Right lobe of liver (tissue), 6 donors: Measurements from ENCODE around the gene ELMOD1. TPM values are rescaled to one million over a fixed set of nuclear protein-coding genes. Genes with fewer than 3 reads are reported as not detected.
A peak's percentile ranks its signal among the peaks of the same experiment; 100 is the strongest.

Source experiments
- ATAC-seq, 4 donors: fragments of 200-7000 bp; cut with Tn5 transposase; one replicate each; pipeline ENCODE4 v1.9.1; 2020; ENCODE audit warnings: mild to moderate bottlenecking in 4 of 4, moderate library complexity in 4 of 4
- DNase-seq, 3 donors: peaks; one replicate each; pipeline ENCODE4 v3.0.0-alpha.2; 2020
- H3K27ac ChIP-seq, 3 donors: fragments of 200-600 bp; one replicate each; pipeline ENCODE4 v1.8.0; 2022
- H3K27me3 ChIP-seq, 2 donors: fragments of 200-600 bp; one replicate each; pipeline ENCODE4 v1.8.0; 2022
- H3K36me3 ChIP-seq, 4 donors: fragments of 200-600 bp; sonication (generic) in 1 of 4; one replicate each; pipeline versions ENCODE4 v1.5.1 to v1.8.0; 2017 to 2022; ENCODE audit warnings: control low read depth in 1 of 4
- H3K4me1 ChIP-seq, 4 donors: fragments of 200-600 bp; sonication (generic) in 1 of 4; one replicate each; pipeline versions ENCODE4 v1.5.1 to v1.8.0; 2017 to 2022; ENCODE audit warnings: control low read depth in 1 of 4
- H3K4me3 ChIP-seq, 3 donors: fragments of 200-600 bp; one replicate each; pipeline ENCODE4 v1.8.0; 2022
- H3K9me3 ChIP-seq, 4 donors: fragments of 200-600 bp; sonication (generic) in 1 of 4; one replicate each; pipeline versions ENCODE4 v1.5.1 to v1.8.0; 2017 to 2022; ENCODE audit warnings: control low read depth in 1 of 4
- CTCF ChIP-seq, 4 donors: fragments of 200-600 bp in 3 of 4; fragments of 450-650 bp in 1 of 4; IDR thresholded peaks; one replicate each; pipeline versions ENCODE4 v1.5.1 to v1.8.0; 2016 to 2022; ENCODE audit warnings: antibody characterized with exemption in 4 of 4, mild to moderate bottlenecking in 2 of 4
- POLR2A ChIP-seq: fragments of 450-650 bp; IDR thresholded peaks from one replicate; pipeline ENCODE4 v1.6.1; 2017; ENCODE audit warnings: antibody characterized with exemption, mild to moderate bottlenecking
- WGBS: methylation state at CpG from one replicate; pipeline ENCODE4 v1.1.6; 2018; ENCODE audit warnings: low coverage, low lambda C conversion rate; ENCODE audit not compliant: insufficient coverage; ENCODE audit errors: missing lambda C conversion rate; 5-methylcytosine and 5-hydroxymethylcytosine counted together
- intact Hi-C, 2 donors: fragments of 100-400 bp; cut with DNase I; formaldehyde crosslinking; loops; one replicate each; pipeline versions ENCODE4 v1.11.2 to v1.14.1; 2022
- total RNA-seq, 6 experiments: library from RNA; depleted of rRNA in 2 of 6; stranded (reverse); fragments of >200 nt in 2 of 6; fragmentation: NEBNext Ultra II Directional in 3 of 6; extraction: Animal tissue kit (Norgen Biotek cat#: 25700) in 3 of 6; gene quantifications; one replicate each; pipeline versions ENCODE4 v1.1.0 to v1.2.4, GENCODE V29; 2016 to 2023
- donor health status: DM: no; HTN: yes; CAD: no.
- donor health status: DM: no; HTN: no; CAD: no.
- donor health status: DM: no; HTN: no; CAD: no.
- donor health status: DM: no; HTN: yes; CAD: no.
- donor health status: DM: no; HTN: yes; CAD: no.

Gene ELMOD1
- total RNA-seq, 6 experiments from 2014 or later: 0.25 to 1.7 (median 0.42) TPM; not detected in 1

GRCh38 chr11:107549954-107550285 lies 41.0 kb upstream of the ELMOD1 start:
- intact Hi-C loops: no loop called here
- 84% methylated on average over 2 of the region's 2 CpGs for WGBS
- Histone ChIP-seq H3K36me3 (peaks cover 0 to 10% (median 3%) of the 10 kb centered on the region in 4 donors), H3K27me3 (no peaks in the 10 kb centered on the region), H3K4me3 (no peak overlapping the region), H3K4me1 (peaks cover 0 to 4% (median 0%) of the 10 kb centered on the region in 4 donors), H3K27ac (peak overlapping the region in 1 of 3 donors; percentile 32), H3K9me3 (no peaks in the 10 kb centered on the region)
- TF ChIP-seq POLR2A (no peak), CTCF (IDR thresholded peaks at IDR 0.05) (no peak)
- no peak for DNase-seq
- ATAC-seq: peak in 3 of 4 donors; percentile 59 to 72 (median 71)

DNA sequence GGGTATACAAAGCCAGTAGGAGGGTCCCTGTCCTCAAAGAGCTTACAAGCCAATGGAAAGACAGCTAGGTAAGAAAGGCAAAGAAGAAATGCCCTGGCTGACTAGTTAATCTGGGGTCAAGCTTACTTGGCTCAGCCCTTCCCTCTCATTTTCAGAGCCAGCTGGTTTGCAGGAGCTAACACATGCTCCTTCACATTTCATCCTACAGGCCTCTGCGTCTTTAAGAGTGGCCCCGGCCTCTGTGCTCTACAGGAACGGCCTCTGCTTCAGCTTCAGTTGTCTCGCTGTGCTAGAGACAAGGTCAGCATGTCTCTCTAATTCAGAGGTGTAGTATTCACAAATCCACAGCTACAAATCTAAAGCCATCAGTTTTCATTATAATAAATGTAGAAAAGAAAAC lies 40.6 kb upstream of the ELMOD1 start:
- DNase-seq (no peak), ATAC-seq (peak in 3 of 4 donors; percentile 11 to 35 (median 27))
- 86% methylated on average over 4 of the region's 4 CpGs for WGBS
- Histone ChIP-seq H3K4me3 (no peak overlapping the region), H3K36me3 (peaks cover 0 to 10% (median 3%) of the 10 kb centered on the region in 4 donors), H3K27ac (peak overlapping the region in 1 of 3 donors; percentile 32), H3K4me1 (peaks cover 0 to 4% (median 0%) of the 10 kb centered on the region in 4 donors), H3K27me3 (no peaks in the 10 kb centered on the region), H3K9me3 (no peaks in the 10 kb centered on the region)
- intact Hi-C loops: no loop called here
- no peak for TF ChIP-seq CTCF (IDR thresholded peaks at IDR 0.05)
- TF ChIP-seq POLR2A: no peak

- intact Hi-C loops: no loop called here
- ATAC-seq: no peak
- Histone ChIP-seq H3K9me3 (no peaks in the 10 kb centered on the region), H3K4me3 (no peak overlapping the region), H3K4me1 (peaks cover 0 to 14% (median 5%) of the 10 kb centered on the region in 4 donors), H3K27me3 (no peaks in the 10 kb centered on the region), H3K36me3 (no peaks in the 10 kb centered on the region), H3K27ac (no peak overlapping the region)
- no peak for DNase-seq
- no peak for TF ChIP-seq CTCF (IDR thresholded peaks at IDR 0.05)
- no peak for TF ChIP-seq POLR2A
Observed at GRCh38 chr11:107561688-107562087, 29.3 kb upstream of the ELMOD1 start.

DNA sequence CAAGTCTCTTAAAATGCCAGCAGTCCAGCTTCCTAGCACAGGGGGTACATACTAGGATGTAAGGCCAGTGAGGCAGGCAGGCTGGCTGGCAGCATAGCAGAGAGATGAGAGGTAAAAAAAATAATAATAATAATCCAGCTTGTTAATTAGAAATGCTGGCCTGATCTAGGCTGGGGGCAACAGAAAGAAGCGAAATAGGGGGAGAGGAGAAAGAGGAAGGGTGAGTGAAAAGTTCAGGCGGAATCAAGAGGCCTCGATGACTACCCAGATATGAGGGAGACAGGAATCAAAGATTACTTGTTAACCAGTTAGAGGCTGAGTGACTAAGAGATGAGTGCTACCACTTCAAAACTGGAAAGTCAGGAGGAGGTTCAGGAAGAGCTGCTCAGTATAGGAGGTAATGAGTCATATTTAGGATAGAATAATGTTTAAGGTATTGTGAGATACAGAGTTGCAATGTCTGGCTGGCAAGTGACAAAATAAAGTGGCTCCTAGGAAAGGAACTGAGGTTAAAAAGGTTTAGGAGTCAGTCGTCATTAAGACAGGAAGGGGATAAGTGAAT lies 28.2 kb upstream of the ELMOD1 start:
- WGBS: 47% methylated on average over 4 of the region's 4 CpGs
- intact Hi-C loops: no loop called here
- no peak for ATAC-seq

More for the DNA sequence above, 28.2 kb upstream of the ELMOD1 start:
- TF ChIP-seq CTCF (IDR thresholded peaks at IDR 0.05) (no peak), POLR2A (no peak)
- no peak for DNase-seq
- H3K4me3 ChIP-seq: no peak overlapping the region
- no peak overlapping the region for H3K27ac ChIP-seq
- H3K4me1 ChIP-seq: peaks cover 0 to 14% (median 5%) of the 10 kb centered on the region in 4 donors
- H3K36me3 ChIP-seq: no peaks in the 10 kb centered on the region
- no peaks in the 10 kb centered on the region for H3K27me3 ChIP-seq
- H3K9me3 ChIP-seq: no peaks in the 10 kb centered on the region
